SK-N-SH treated with all-trans-retinoic acid at 6 μM for 48 hours (cell line): ENCODE measurements around the gene SIK3.

Experiments used
- ATAC-seq: fragments of 200-7000 bp; cut with Tn5 transposase; 3 replicates; pipeline ENCODE4 v1.9.1; 2020; ENCODE audit warnings: mild to moderate bottlenecking, moderate library complexity
- ARNTL ChIP-seq: fragments of 450-650 bp; formaldehyde crosslinking; IDR thresholded peaks from 2 replicates; pipeline ENCODE4 v1.5.0; 2020; ENCODE audit warnings: low read depth, mild to moderate bottlenecking, moderate library complexity, borderline replicate concordance
- CSDC2 ChIP-seq: fragments of 250-450 bp; sonication (Bioruptor Pico); IDR thresholded peaks from 2 replicates; pipeline ENCODE4 v1.5.0; 2020; ENCODE audit warnings: mild to moderate bottlenecking, moderate library complexity
- ESRRG ChIP-seq: fragments of 250-450 bp; sonication (Bioruptor Pico); IDR thresholded peaks from 2 replicates; pipeline ENCODE4 v1.6.1; 2021; ENCODE audit warnings: mild to moderate bottlenecking
- GLIS3 ChIP-seq: fragments of 250-450 bp; sonication (Bioruptor Pico); IDR thresholded peaks from 2 replicates; pipeline ENCODE4 v1.5.0; 2020; ENCODE audit warnings: mild to moderate bottlenecking, moderate library complexity
- OSR1 ChIP-seq: fragments of 250-450 bp; sonication (Bioruptor Pico); IDR thresholded peaks from 2 replicates; pipeline ENCODE4 v1.8.0; 2022; ENCODE audit warnings: moderate library complexity, mild to moderate bottlenecking, inconsistent platforms
- PPARA ChIP-seq: fragments of 250-450 bp; sonication (Bioruptor Pico); IDR thresholded peaks from 2 replicates; pipeline ENCODE4 v1.5.0; 2020; ENCODE audit warnings: mild to moderate bottlenecking, borderline replicate concordance
- RARB ChIP-seq: fragments of 250-450 bp; sonication (Bioruptor Pico); IDR thresholded peaks from 2 replicates; pipeline ENCODE4 v1.8.0; 2021; ENCODE audit warnings: mild to moderate bottlenecking, moderate library complexity
- ZFP3 ChIP-seq: fragments of 250-450 bp; sonication (Bioruptor Pico); IDR thresholded peaks from 2 replicates; pipeline ENCODE4 v1.5.0; 2020; ENCODE audit warnings: mild to moderate bottlenecking, moderate library complexity
- ZFP30 ChIP-seq: fragments of 450-650 bp; formaldehyde crosslinking; IDR thresholded peaks from 2 replicates; pipeline ENCODE4 v1.5.0; 2022; ENCODE audit warnings: mild to moderate bottlenecking, moderate library complexity
- ZNF565 ChIP-seq: fragments of 450-650 bp; formaldehyde crosslinking; conservative IDR thresholded peaks from 2 replicates; pipeline ENCODE4 v1.5.0; 2020; ENCODE audit warnings: low read depth, mild to moderate bottlenecking, moderate library complexity
- TF ChIP-seq, protein P1 (sequence below): fragments of 250-450 bp; sonication (Bioruptor Pico); IDR thresholded peaks from 2 replicates; pipeline ENCODE4 v1.8.0; 2020; ENCODE audit warnings: mild to moderate bottlenecking, moderate library complexity, borderline replicate concordance
- TF ChIP-seq, protein P2 (sequence below): fragments of 250-450 bp; sonication (Bioruptor Pico); IDR thresholded peaks from 2 replicates; pipeline ENCODE4 v1.5.1; 2020; ENCODE audit warnings: low read depth, mild to moderate bottlenecking, moderate library complexity
- TF ChIP-seq, protein P3 (sequence below): fragments of 250-450 bp; sonication (Bioruptor Pico); IDR thresholded peaks from 2 replicates; pipeline ENCODE4 v1.5.0; 2020; ENCODE audit warnings: mild to moderate bottlenecking, moderate library complexity
- TF ChIP-seq, protein P4 (sequence below): fragments of 250-450 bp; sonication (Bioruptor Pico); IDR thresholded peaks from 2 replicates; pipeline ENCODE4 v1.5.1; 2021; ENCODE audit warnings: mild to moderate bottlenecking, moderate library complexity
- TF ChIP-seq, protein P5 (sequence below): fragments of 250-450 bp; sonication (Bioruptor Pico); IDR thresholded peaks from 2 replicates; pipeline ENCODE4 v1.8.0; 2021; ENCODE audit warnings: low read depth, mild to moderate bottlenecking, moderate library complexity, borderline replicate concordance

SIK3 gene

DNA sequence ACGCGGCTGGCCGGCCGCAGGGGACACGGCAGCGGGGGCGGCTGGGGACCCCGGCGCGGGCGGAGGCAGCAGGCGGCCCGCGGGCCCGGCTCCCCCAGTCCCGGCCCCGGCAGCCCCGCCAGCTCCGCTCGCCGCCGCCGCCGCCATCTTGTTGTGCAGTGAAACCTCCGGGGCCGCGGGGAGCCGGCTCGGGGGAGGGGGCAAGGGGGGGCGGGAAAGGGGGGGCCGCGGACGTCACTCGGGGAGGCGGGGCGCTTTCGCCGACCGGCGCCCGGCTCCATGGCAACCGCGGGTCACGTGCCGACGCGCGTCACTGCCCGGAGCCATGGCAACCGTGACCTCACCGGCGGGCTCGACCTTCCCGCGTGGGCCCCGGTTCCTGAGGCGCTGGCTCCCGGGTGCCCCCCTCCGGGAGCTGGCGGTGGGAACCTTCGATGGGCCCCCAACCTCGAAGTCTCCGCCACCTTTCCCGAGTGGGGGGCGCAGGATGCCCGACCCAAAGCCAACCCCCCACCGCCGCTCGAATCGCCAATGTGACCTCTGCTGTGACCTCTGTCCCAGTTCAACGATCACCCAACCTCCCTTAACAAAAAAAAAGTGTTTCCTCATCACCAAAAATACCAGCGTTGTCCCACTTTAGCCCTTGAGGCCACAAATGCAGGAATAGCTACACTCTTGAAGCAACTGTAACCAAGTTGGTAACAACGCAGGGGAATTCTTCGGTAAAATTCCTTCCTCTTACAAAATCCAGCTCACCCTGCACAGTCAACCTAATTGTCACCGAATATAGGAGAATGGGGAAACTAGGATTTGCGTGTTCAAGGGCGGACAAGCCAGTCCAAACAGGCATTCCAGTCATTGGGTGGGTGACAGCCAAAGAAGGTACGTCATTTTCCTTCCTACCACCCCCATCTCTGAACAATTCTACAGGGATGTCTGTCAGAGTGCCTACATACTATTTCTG, at the start of gene SIK3:
TSS of gene SIK3 (minus strand) at position 160 of the 964 bp plus-strand sequence. CDS start at position 147, 13 bp downstream.
- TF ChIP-seq, protein P1, sequence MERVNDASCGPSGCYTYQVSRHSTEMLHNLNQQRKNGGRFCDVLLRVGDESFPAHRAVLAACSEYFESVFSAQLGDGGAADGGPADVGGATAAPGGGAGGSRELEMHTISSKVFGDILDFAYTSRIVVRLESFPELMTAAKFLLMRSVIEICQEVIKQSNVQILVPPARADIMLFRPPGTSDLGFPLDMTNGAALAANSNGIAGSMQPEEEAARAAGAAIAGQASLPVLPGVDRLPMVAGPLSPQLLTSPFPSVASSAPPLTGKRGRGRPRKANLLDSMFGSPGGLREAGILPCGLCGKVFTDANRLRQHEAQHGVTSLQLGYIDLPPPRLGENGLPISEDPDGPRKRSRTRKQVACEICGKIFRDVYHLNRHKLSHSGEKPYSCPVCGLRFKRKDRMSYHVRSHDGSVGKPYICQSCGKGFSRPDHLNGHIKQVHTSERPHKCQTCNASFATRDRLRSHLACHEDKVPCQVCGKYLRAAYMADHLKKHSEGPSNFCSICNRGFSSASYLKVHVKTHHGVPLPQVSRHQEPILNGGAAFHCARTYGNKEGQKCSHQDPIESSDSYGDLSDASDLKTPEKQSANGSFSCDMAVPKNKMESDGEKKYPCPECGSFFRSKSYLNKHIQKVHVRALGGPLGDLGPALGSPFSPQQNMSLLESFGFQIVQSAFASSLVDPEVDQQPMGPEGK (CRISPR knock-in tag), result peak; percentile 64; the same call in 1 of the 2 replicates
- TF ChIP-seq, protein P2, sequence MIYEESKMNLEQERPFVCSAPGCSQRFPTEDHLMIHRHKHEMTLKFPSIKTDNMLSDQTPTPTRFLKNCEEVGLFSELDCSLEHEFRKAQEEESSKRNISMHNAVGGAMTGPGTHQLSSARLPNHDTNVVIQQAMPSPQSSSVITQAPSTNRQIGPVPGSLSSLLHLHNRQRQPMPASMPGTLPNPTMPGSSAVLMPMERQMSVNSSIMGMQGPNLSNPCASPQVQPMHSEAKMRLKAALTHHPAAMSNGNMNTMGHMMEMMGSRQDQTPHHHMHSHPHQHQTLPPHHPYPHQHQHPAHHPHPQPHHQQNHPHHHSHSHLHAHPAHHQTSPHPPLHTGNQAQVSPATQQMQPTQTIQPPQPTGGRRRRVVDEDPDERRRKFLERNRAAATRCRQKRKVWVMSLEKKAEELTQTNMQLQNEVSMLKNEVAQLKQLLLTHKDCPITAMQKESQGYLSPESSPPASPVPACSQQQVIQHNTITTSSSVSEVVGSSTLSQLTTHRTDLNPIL (CRISPR knock-in tag), result no peak
- TF ChIP-seq ZNF565 (CRISPR knock-in tag) (no peak), ESRRG (CRISPR knock-in tag) (0 out of 2 replicates have a peak, but pooled peaks have one; percentile 41), PPARA (CRISPR knock-in tag) (no peak), CSDC2 (peak; percentile 80; the same call in 1 of the 2 replicates), ZFP3 (CRISPR knock-in tag) (no peak), ARNTL (no peak)
- TF ChIP-seq, protein P3, sequence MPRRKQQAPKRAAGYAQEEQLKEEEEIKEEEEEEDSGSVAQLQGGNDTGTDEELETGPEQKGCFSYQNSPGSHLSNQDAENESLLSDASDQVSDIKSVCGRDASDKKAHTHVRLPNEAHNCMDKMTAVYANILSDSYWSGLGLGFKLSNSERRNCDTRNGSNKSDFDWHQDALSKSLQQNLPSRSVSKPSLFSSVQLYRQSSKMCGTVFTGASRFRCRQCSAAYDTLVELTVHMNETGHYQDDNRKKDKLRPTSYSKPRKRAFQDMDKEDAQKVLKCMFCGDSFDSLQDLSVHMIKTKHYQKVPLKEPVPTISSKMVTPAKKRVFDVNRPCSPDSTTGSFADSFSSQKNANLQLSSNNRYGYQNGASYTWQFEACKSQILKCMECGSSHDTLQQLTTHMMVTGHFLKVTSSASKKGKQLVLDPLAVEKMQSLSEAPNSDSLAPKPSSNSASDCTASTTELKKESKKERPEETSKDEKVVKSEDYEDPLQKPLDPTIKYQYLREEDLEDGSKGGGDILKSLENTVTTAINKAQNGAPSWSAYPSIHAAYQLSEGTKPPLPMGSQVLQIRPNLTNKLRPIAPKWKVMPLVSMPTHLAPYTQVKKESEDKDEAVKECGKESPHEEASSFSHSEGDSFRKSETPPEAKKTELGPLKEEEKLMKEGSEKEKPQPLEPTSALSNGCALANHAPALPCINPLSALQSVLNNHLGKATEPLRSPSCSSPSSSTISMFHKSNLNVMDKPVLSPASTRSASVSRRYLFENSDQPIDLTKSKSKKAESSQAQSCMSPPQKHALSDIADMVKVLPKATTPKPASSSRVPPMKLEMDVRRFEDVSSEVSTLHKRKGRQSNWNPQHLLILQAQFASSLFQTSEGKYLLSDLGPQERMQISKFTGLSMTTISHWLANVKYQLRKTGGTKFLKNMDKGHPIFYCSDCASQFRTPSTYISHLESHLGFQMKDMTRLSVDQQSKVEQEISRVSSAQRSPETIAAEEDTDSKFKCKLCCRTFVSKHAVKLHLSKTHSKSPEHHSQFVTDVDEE, result 0 out of 2 replicates have a peak, but pooled peaks have one; percentile 15
- TF ChIP-seq, protein P4, sequence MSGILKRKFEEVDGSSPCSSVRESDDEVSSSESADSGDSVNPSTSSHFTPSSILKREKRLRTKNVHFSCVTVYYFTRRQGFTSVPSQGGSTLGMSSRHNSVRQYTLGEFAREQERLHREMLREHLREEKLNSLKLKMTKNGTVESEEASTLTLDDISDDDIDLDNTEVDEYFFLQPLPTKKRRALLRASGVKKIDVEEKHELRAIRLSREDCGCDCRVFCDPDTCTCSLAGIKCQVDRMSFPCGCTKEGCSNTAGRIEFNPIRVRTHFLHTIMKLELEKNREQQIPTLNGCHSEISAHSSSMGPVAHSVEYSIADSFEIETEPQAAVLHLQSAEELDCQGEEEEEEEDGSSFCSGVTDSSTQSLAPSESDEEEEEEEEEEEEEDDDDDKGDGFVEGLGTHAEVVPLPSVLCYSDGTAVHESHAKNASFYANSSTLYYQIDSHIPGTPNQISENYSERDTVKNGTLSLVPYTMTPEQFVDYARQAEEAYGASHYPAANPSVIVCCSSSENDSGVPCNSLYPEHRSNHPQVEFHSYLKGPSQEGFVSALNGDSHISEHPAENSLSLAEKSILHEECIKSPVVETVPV (CRISPR knock-in tag), result no peak
- peak; percentile 85 for ATAC-seq

DNA sequence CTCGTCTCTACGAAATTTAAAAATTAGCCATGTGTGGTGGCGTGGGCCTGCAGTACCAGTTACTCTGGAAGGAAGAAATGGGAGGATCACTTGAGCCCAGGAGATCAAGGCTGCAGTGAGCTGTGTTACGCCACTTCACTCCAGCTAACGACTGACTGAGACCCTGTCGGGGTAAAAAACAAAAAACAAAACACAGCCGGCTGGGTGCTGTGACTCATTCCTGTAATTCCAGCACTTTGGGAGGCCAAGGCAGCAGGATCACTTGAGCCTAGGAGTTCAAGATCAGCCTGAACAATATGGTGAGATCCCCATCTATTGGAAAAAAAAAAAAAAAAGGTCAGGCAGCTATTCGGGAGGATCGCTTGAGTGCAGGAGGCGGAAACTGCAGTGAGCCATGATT, 48.3 kb upstream of the SIK3 start:
- no peak for ATAC-seq
- TF ChIP-seq CSDC2, result no peak
- no peak for TF ChIP-seq ZNF565 (CRISPR knock-in tag)
- TF ChIP-seq, protein P1 (CRISPR knock-in tag), result no peak
- TF ChIP-seq ZFP30 (CRISPR knock-in tag), result no peak
- TF ChIP-seq PPARA (CRISPR knock-in tag), result no peak
- TF ChIP-seq OSR1, result no peak
- TF ChIP-seq ZFP3 (CRISPR knock-in tag), result no peak
- TF ChIP-seq, protein P5, sequence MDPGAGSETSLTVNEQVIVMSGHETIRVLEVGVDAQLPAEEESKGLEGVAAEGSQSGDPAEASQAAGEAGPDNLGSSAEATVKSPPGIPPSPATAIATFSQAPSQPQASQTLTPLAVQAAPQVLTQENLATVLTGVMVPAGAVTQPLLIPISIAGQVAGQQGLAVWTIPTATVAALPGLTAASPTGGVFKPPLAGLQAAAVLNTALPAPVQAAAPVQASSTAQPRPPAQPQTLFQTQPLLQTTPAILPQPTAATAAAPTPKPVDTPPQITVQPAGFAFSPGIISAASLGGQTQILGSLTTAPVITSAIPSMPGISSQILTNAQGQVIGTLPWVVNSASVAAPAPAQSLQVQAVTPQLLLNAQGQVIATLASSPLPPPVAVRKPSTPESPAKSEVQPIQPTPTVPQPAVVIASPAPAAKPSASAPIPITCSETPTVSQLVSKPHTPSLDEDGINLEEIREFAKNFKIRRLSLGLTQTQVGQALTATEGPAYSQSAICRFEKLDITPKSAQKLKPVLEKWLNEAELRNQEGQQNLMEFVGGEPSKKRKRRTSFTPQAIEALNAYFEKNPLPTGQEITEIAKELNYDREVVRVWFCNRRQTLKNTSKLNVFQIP, result no peak
- TF ChIP-seq RARB (CRISPR knock-in tag), result no peak
- no peak for TF ChIP-seq ESRRG (CRISPR knock-in tag)
- no peak for TF ChIP-seq GLIS3
- TF ChIP-seq, protein P4 (CRISPR knock-in tag), result no peak
